ENCODE results near the gene OPA3.
"Not testable (repeated sequence)": the region's sequence is repeated elsewhere in the genome, so short reads cannot be mapped to it uniquely, and the experiment has no call there.

The OPA3 gene

DNA sequence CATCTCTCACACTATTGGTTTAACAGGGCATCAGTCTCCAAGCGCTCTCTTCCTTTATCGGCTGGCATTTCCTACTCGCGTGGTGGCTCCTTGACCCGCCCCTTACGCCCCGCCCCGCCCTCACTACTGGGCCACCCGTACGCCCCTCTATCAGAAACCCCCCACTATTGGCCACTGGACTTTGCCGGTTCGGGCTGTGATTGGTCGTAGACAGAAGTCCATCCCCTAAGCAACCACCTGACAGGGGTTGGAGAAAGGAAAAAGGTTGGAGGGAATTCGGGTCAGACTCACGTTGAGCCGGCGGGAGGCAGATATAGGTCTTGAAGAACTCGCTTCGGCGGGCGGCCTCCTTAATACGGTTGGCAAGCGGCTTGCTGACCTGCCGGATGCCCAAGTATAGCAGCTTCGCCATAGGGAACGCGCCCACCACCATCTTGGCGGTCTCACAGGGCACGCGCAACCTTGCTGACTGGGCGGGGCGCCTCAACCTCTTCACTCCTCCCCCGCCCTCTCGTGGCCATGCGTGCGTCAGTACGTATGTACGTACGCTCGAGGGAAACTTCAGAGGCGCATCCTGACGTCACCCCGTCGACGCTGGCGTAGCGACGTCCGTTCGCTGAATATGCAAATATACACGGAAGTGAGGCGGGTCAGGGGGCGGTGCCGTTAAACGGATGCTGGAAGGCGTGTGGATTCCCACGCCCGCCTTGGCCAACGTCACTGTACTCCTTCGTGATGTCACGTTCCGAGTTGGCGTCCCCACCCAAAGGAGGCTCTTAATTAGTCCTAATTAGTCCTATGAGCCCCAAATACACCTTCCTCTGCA lies at the start of gene OPA3:
Gene OPA3 (minus strand): TSS at position 471 of the 826 bp plus-strand sequence. CDS start 38 bp downstream, at position 433.
- peak within 1 kb of the TSS; percentile 96 for H3K4me3 Mint-ChIP-seq
- peak; percentile 98 for DNase-seq
- peaks cover 14% of the 10 kb centered on the region for H3K27me3 Mint-ChIP-seq
- peak within 1 kb of the TSS; percentile 99 for H3K27ac Mint-ChIP-seq
- no peaks in the 10 kb centered on the region for H3K9me3 Mint-ChIP-seq
- peaks cover 22% of the 10 kb centered on the region for H3K36me3 Mint-ChIP-seq (ENCODE audit: low read depth)
- peaks cover 25% of the 10 kb centered on the region for H3K4me1 Mint-ChIP-seq (ENCODE audit: low read depth)

DNA sequence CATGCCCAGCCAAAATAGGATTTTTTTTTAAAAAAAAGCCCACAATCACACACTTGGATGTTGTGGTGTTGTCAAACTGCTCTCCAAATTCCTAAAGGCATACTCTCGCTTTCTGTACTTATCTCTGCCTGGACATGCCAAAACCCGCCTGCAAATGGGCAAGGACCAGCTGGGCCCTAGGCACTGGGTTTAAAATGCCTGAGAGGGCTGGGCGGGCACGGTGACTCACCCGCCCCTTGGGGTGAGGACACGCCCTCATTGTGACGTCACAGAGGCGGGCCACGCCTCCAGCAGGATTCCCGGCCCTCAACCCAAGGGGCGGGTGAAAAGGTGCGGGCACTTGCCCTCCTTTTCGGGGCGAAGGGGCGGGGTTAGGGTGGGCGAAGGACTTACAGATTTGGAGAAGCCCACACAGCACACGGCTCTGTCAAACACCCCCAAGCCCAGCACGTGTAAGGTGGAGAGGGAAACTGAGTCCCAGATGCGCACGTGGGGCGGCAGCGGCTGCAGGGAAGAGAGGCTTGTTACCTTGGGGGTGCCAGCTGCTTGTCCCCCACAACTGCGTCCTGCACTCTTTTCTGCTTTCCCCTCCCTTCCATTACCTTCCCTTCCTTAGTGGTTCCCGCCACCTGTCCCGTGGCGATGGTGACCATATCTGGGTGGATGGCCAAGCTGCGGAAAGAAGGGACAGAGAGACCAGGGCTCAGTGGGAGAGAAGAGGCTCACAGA lies 48.0 kb upstream of the OPA3 start:
- no peaks in the 10 kb centered on the region for H3K9me3 Mint-ChIP-seq
- peak overlapping the region; percentile 35 for H3K27ac Mint-ChIP-seq
- no peaks in the 10 kb centered on the region for H3K27me3 Mint-ChIP-seq
- H3K4me1 Mint-ChIP-seq (ENCODE audit: low read depth), result peaks cover 25% of the 10 kb centered on the region
- peak; percentile 75 for DNase-seq
- H3K4me3 Mint-ChIP-seq, result no peak overlapping the region
- peaks cover 69% of the 10 kb centered on the region for H3K36me3 Mint-ChIP-seq (ENCODE audit: low read depth)

DNA sequence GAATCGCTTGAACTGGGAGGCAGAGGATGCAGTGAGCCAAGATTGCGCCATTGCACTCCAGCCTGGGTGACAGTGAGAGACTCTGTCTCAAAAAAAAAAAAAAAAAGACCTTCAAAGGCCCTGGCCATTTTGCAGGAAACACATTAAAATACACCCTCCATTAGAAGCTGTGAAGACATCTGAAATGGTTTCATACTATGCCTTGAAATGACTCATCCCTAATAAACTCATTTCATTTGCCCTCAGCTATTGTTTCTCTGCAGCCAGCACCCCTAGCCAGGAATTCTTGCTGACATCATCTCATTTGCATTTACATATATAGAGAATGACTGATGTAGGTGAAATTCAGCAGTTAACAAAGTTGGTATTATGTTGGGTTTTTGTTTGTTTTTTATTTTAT lies 45.9 kb upstream of the OPA3 start:
- no peak for DNase-seq
- peaks cover 72% of the 10 kb centered on the region for H3K36me3 Mint-ChIP-seq (ENCODE audit: low read depth)

DNA sequence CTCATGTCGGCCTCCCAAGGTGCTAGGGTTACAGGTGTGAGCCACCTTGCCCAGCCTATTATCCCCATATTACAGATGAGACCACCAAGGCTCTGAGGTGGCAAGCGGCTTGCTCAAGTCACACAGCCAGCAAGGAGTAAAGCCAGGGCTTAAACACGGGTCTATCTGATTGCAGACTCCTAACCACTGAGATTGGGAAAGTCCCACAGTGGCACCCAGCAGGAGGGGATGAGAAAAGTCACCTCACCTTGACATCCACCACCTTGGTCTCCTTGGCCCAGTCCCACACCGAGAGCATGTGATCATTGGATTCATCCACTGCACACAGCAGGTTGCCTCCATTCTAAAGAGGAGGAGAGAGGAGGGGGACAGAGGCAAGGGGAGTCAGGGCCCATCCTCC lies 45.1 kb upstream of the OPA3 start:
- H3K9me3 Mint-ChIP-seq, result no peaks in the 10 kb centered on the region
- H3K27me3 Mint-ChIP-seq, result no peaks in the 10 kb centered on the region
- no peak for DNase-seq
- H3K36me3 Mint-ChIP-seq (ENCODE audit: low read depth), result peaks cover 80% of the 10 kb centered on the region
- peaks cover 23% of the 10 kb centered on the region for H3K4me1 Mint-ChIP-seq (ENCODE audit: low read depth)
- no peak overlapping the region for H3K4me3 Mint-ChIP-seq
- peak overlapping the region; percentile 71 for H3K27ac Mint-ChIP-seq

More for the DNA sequence above, 45.9 kb upstream of the OPA3 start:
- H3K27me3 Mint-ChIP-seq, result no peaks in the 10 kb centered on the region
- peak overlapping the region; percentile 85 for H3K27ac Mint-ChIP-seq
- no peak overlapping the region for H3K4me3 Mint-ChIP-seq
- H3K9me3 Mint-ChIP-seq, result no peaks in the 10 kb centered on the region
- H3K4me1 Mint-ChIP-seq (ENCODE audit: low read depth), result peaks cover 23% of the 10 kb centered on the region

DNA sequence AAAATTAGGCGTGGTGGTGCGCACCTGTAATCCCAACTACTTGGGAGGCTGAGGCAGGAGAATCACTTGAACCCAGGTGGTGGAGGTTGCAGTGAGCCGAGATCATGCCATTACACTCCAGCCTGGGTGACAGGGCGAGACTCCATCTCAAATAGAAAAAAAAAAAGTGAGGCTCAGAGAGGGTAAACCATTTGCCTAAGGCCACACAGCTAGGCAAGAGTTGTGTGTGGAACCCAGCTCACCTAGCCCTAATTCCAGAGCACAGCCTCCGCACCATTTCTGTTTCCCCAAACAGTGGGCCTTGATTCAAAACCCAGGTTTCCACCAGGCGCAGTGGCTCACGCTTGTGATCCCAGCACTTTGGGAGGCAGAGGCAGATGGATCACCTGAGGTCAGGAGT lies 43.6 kb upstream of the OPA3 start:
- H3K36me3 Mint-ChIP-seq (ENCODE audit: low read depth), result peaks cover 85% of the 10 kb centered on the region
- H3K4me3 Mint-ChIP-seq, H3K27me3 Mint-ChIP-seq, DNase-seq, H3K9me3 Mint-ChIP-seq, H3K27ac Mint-ChIP-seq: not testable (repeated sequence)
- peaks cover 23% of the 10 kb centered on the region for H3K4me1 Mint-ChIP-seq (ENCODE audit: low read depth)

DNA sequence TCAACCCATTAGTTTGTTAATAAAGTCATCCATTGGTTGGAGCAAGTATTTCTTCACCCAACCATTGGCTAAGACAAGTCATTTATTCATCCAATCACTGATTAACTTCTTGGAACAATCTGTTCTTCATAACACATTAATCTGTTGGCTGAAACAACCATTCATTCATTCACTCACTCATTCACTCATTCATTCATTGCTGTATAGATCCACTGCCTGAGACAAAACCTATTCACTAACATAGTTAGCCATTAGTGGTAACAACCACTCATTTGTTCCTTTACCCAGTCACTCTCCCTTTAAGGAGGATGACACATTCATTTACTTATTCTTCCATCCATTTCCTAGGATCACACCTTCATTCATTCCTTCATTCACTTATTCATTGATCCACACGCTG lies 39.4 kb upstream of the OPA3 start:
- H3K4me1 Mint-ChIP-seq (ENCODE audit: low read depth), result no peaks in the 10 kb centered on the region
- H3K27me3 Mint-ChIP-seq, result no peaks in the 10 kb centered on the region
- no peak for DNase-seq
- no peak overlapping the region for H3K27ac Mint-ChIP-seq
- H3K9me3 Mint-ChIP-seq, result no peaks in the 10 kb centered on the region
- peaks cover 96% of the 10 kb centered on the region for H3K36me3 Mint-ChIP-seq (ENCODE audit: low read depth)
- H3K4me3 Mint-ChIP-seq, result no peak overlapping the region

DNA sequence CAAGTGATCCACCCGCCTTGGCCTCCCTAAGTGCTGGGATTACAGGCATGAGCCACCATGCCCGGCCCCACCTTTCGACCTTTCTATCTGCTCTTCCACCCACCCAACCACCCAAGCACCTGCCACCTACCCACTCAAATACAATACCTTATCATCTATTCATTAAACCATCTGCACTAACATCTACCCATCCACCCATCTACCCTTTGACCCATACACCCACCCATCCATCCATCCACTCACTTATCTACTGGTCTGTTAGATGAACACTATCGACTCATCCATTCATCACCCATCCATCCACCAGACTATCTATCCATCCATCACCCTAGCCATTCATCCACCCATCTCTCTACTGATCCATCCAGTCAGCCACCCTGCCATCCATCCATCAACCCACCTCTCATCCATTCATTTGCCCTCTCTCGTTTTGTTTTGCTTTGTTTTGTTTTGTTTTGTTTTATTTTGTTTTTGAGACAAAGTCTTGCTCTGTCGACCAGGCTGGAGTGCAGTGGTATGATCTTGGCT lies 37.4 kb upstream of the OPA3 start:
- no peak for DNase-seq
- H3K4me3 Mint-ChIP-seq, result no peak overlapping the region
- peaks cover 93% of the 10 kb centered on the region for H3K36me3 Mint-ChIP-seq (ENCODE audit: low read depth)
- H3K9me3 Mint-ChIP-seq, result no peaks in the 10 kb centered on the region
- no peak overlapping the region for H3K27ac Mint-ChIP-seq
- no peaks in the 10 kb centered on the region for H3K27me3 Mint-ChIP-seq
- no peaks in the 10 kb centered on the region for H3K4me1 Mint-ChIP-seq (ENCODE audit: low read depth)

DNA sequence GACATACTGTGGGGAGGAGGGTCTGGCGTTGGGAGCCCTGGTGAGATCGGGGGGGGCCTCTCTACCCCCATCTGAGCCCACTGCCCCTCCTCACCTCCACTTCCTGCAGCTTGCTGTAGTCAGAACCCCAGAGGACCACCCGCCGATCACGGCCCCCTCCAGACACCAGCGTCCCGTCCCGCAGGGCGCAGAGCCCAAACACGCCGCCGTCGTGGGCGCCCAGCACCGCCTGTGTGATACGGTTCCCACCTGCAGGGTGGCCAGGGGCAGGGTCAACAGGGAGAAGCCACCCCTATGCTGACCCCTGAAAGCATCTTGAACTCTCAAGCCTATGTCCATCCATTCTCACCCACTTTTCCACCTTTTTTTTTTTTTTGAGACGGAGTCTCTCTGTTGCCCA lies 36.8 kb upstream of the OPA3 start:
- no peak for DNase-seq
- no peaks in the 10 kb centered on the region for H3K27me3 Mint-ChIP-seq
- no peaks in the 10 kb centered on the region for H3K9me3 Mint-ChIP-seq
- peaks cover 93% of the 10 kb centered on the region for H3K36me3 Mint-ChIP-seq (ENCODE audit: low read depth)
- H3K4me3 Mint-ChIP-seq, result no peak overlapping the region
- H3K27ac Mint-ChIP-seq, result no peak overlapping the region
- H3K4me1 Mint-ChIP-seq (ENCODE audit: low read depth), result peaks cover 2% of the 10 kb centered on the region

DNA sequence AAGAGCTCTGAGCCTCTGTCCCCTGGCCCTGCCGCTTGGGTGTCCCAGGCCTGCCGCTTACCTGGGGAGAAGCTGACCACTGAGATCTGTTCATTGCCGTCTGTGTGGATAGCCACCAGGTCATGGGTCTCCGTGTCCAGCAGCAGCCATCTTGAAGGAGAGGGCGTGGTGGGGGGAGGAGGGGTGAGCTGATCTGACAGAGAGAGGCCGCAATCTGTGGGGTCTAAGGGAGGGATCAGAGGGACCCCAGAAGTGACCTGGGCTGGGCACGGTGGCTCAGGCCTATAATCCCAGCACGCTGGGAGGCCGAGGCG lies 32.1 kb upstream of the OPA3 start:
- peaks cover 27% of the 10 kb centered on the region for H3K4me1 Mint-ChIP-seq (ENCODE audit: low read depth)
- no peaks in the 10 kb centered on the region for H3K9me3 Mint-ChIP-seq
- no peak overlapping the region for H3K27ac Mint-ChIP-seq
- no peak for DNase-seq
- no peak overlapping the region for H3K4me3 Mint-ChIP-seq
- no peaks in the 10 kb centered on the region for H3K27me3 Mint-ChIP-seq
- peaks cover 90% of the 10 kb centered on the region for H3K36me3 Mint-ChIP-seq (ENCODE audit: low read depth)

DNA sequence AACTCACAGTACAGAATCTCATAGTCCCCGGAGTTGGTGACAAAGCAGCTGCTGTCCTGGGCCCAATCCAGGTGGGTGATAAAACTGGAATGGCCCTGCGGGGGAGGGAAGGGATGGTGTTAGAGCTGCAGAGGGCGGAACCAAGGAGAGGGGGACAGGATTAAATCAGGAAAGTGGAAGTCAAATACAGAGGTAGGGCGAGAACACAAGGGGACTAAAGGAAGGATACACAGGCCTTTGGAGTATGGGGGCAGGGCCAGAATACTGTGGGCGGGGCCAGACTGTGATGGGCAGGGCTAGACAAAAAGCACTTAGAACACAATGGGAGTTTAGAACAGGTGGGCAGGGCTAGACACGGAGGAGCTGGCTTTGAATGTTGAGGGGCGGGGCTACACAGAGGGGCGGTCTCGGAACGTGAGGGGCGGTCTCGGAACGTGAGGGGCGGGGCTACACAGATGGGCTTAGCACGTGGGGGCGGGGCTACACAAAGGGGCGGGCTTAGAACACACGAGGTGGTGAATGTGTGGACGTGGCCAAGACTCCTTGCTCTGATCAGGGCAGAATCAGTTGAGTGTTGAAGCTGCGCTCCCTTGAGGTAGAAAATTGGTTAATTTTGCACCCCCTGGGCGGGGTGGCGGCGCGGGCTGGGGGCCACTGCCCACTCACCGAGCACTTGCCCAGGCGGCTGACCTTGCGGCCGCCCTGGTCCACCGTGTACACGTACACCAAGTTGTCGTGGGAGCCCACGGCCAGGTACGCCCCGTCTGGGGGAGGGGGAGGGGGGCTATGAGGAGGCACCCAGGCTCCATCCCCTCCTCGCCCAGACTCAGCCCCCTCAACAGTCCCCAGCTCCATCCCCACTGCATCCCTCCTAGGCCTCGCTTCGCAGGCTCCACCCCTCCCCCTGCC lies 31.4 kb upstream of the OPA3 start:
- peaks cover 90% of the 10 kb centered on the region for H3K36me3 Mint-ChIP-seq (ENCODE audit: low read depth)
- peak; percentile 85 for DNase-seq
- peak overlapping the region; percentile 82 for H3K27ac Mint-ChIP-seq
- no peak overlapping the region for H3K4me3 Mint-ChIP-seq
- peaks cover 27% of the 10 kb centered on the region for H3K4me1 Mint-ChIP-seq (ENCODE audit: low read depth)
- H3K9me3 Mint-ChIP-seq, result no peaks in the 10 kb centered on the region
- H3K27me3 Mint-ChIP-seq, result no peaks in the 10 kb centered on the region

DNA sequence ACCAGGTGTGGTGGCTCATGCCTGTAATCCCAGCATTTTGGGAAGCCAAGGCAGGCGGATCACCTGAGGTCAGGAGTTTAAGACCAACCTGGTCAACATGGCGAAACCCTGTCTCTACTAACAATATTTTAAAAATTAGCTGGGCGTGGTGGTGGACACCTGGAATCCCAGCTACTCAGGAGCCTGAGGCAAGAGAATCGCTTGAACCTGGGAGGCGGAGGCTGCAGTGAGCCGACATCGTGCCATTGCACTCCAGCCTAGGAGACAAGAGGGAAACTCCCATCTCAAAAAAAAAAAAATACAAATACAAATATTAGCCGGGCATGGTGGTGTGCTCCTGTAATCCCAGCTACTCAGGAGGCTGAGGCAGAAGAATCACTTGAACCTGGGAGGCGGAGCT lies 30.5 kb upstream of the OPA3 start:
- H3K27me3 Mint-ChIP-seq, H3K9me3 Mint-ChIP-seq, DNase-seq: not testable (repeated sequence)
- Mint-ChIP-seq H3K4me3 (peak overlapping the region; percentile 65), H3K4me1 (ENCODE audit: low read depth) (peaks cover 27% of the 10 kb centered on the region), H3K27ac (peak overlapping the region; percentile 97), H3K36me3 (ENCODE audit: low read depth) (peaks cover 91% of the 10 kb centered on the region)

DNA sequence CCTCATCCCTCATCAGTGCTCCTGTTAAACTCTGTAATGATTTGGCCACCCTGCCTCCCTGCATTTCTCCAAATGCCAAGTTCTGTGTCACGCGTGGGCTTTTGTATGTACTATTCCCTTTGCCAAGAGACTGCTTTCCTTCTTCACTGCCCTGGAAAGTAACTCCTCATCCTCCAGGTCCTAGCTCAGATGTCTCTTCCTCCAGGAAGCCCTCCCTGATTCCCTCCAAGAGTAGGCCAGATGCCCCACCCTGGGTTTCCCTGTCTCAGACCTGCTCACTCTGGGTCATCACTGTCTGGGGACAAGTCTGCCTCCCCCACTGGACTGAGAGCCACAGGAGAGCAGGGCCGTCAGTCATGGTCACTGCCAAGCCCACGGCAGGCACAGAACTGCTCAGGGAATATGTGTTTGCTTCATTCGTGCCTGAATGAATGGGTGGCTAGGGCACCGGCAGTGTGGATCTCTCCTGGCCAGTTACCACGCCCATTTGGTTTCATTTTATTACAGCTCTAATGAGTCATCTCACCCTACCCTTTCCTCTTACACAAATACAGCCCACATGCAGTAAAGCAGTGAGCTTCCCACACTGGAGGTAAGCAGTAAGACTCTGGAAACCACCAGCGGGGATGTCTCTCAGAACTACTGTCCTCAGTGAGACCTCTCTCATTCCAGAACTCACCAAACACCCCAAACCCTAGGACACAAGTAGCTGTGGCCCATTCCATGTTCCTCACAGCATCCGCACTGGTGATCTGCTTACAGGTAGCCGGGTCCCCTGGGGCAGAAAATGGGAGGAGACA lies 29.5 kb upstream of the OPA3 start:
- H3K36me3 Mint-ChIP-seq (ENCODE audit: low read depth), result peaks cover 92% of the 10 kb centered on the region

DNA sequence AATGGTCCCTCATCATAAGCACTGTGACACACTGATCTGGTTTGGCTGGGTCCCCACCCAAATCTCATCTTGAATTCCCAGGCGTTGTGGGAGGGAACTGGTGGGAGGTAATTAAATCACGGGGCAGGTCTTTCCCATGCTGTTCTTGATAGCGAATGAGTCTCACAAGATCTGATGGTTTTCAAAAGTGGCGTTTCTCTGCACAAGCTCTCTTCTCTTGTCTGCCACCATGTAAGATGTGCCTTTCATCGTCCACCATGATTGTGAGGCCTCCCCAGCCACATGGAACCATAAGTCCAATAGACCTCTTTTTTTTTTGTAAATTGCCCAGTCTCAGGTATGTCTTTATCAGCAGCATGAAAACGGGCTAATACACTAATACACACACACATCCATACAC lies 24.3 kb upstream of the OPA3 start:
- Mint-ChIP-seq H3K4me1 (ENCODE audit: low read depth) (peaks cover 20% of the 10 kb centered on the region), H3K9me3 (peaks cover 5% of the 10 kb centered on the region), H3K36me3 (ENCODE audit: low read depth) (peaks cover 61% of the 10 kb centered on the region), H3K27ac (no peak overlapping the region), H3K27me3 (no peaks in the 10 kb centered on the region), H3K4me3 (no peak overlapping the region)
- no peak for DNase-seq

More for the DNA sequence above, 29.5 kb upstream of the OPA3 start:
- peaks cover 1% of the 10 kb centered on the region for H3K9me3 Mint-ChIP-seq
- peak; percentile 56 for DNase-seq
- peaks cover 27% of the 10 kb centered on the region for H3K4me1 Mint-ChIP-seq (ENCODE audit: low read depth)
- no peaks in the 10 kb centered on the region for H3K27me3 Mint-ChIP-seq
- H3K27ac Mint-ChIP-seq, result peak overlapping the region; percentile 97
- H3K4me3 Mint-ChIP-seq, result peak overlapping the region; percentile 65
